ENCODE results near the gene ATMIN.

ATMIN gene

GRCh38 chr16:81040131-81040530, 4.5 kb downstream of the ATMIN start:
- Histone ChIP-seq H3K9me2 (ENCODE audit: low read depth, low read length) (no peaks in the 10 kb centered on the region), H3K4me3 (ENCODE audit: low read depth, low read length, poor library complexity, severe bottlenecking) (no peak overlapping the region), H3K36me3 (ENCODE audit: insufficient read depth, low read length) (peaks cover 55% of the 10 kb centered on the region), H3K4me2 (ENCODE audit: low read length) (no peak overlapping the region), H3K27ac (ENCODE audit: low read depth, low read length, poor library complexity, severe bottlenecking) (no peak overlapping the region), H3F3A (ENCODE audit: insufficient read depth, low read length) (no peaks in the 10 kb centered on the region), H3K9me3 (ENCODE audit: low read length) (no peaks in the 10 kb centered on the region), H3K27me3 (ENCODE audit: insufficient read depth, low read length) (no peaks in the 10 kb centered on the region), H3K79me2 (ENCODE audit: insufficient read depth, low read length) (peaks cover 5% of the 10 kb centered on the region), H3K4me1 (ENCODE audit: insufficient read depth, low read length, severe bottlenecking) (peaks cover 13% of the 10 kb centered on the region), H2AFZ (ENCODE audit: low read length) (no peak overlapping the region), H4K20me1 (ENCODE audit: insufficient read depth, low read length) (no peaks in the 10 kb centered on the region), H3K9ac (ENCODE audit: low read length) (no peak overlapping the region)
- TF ChIP-seq EZH2 (IDR thresholded peaks at IDR 0.05; ENCODE audit: borderline replicate concordance, low read length) (no peak), CTCF (IDR thresholded peaks at IDR 0.05; ENCODE audit: low read length) (no peak)

- Histone ChIP-seq H3K27ac (ENCODE audit: low read depth, low read length, poor library complexity, severe bottlenecking) (no peak overlapping the region), H3F3A (ENCODE audit: insufficient read depth, low read length) (no peaks in the 10 kb centered on the region), H4K20me1 (ENCODE audit: insufficient read depth, low read length) (no peaks in the 10 kb centered on the region), H3K36me3 (ENCODE audit: insufficient read depth, low read length) (peaks cover 62% of the 10 kb centered on the region), H3K79me2 (ENCODE audit: insufficient read depth, low read length) (peaks cover 5% of the 10 kb centered on the region), H3K4me2 (ENCODE audit: low read length) (no peak overlapping the region), H3K9me2 (ENCODE audit: low read depth, low read length) (no peaks in the 10 kb centered on the region), H3K9ac (ENCODE audit: low read length) (no peak overlapping the region), H3K4me3 (ENCODE audit: low read depth, low read length, poor library complexity, severe bottlenecking) (no peak overlapping the region), H3K27me3 (ENCODE audit: insufficient read depth, low read length) (no peaks in the 10 kb centered on the region), H2AFZ (ENCODE audit: low read length) (no peak overlapping the region), H3K4me1 (ENCODE audit: insufficient read depth, low read length, severe bottlenecking) (peaks cover 10% of the 10 kb centered on the region), H3K9me3 (ENCODE audit: low read length) (no peaks in the 10 kb centered on the region)
- TF ChIP-seq EZH2 (IDR thresholded peaks at IDR 0.05; ENCODE audit: borderline replicate concordance, low read length) (no peak), CTCF (IDR thresholded peaks at IDR 0.05; ENCODE audit: low read length) (no peak)
These were observed 5.2 kb downstream of the ATMIN start for GRCh38 chr16:81040842-81041241.

- H3K9me3 ChIP-seq (ENCODE audit: low read length), result no peaks in the 10 kb centered on the region
- H3K27ac ChIP-seq (ENCODE audit: low read depth, low read length, poor library complexity, severe bottlenecking), result no peak overlapping the region
- no peak overlapping the region for H2AFZ ChIP-seq (ENCODE audit: low read length)
- no peak overlapping the region for H3K9ac ChIP-seq (ENCODE audit: low read length)
- H3F3A ChIP-seq (ENCODE audit: insufficient read depth, low read length), result no peaks in the 10 kb centered on the region
- no peaks in the 10 kb centered on the region for H3K27me3 ChIP-seq (ENCODE audit: insufficient read depth, low read length)
- no peak overlapping the region for H3K4me3 ChIP-seq (ENCODE audit: low read depth, low read length, poor library complexity, severe bottlenecking)
- H3K4me2 ChIP-seq (ENCODE audit: low read length), result no peak overlapping the region
- TF ChIP-seq CTCF (IDR thresholded peaks at IDR 0.05; ENCODE audit: low read length) (no peak), EZH2 (IDR thresholded peaks at IDR 0.05; ENCODE audit: borderline replicate concordance, low read length) (no peak)
- no peaks in the 10 kb centered on the region for H3K9me2 ChIP-seq (ENCODE audit: low read depth, low read length)
- peaks cover 6% of the 10 kb centered on the region for H3K4me1 ChIP-seq (ENCODE audit: insufficient read depth, low read length, severe bottlenecking)
- H3K36me3 ChIP-seq (ENCODE audit: insufficient read depth, low read length), result peaks cover 64% of the 10 kb centered on the region
- no peaks in the 10 kb centered on the region for H4K20me1 ChIP-seq (ENCODE audit: insufficient read depth, low read length)
- H3K79me2 ChIP-seq (ENCODE audit: insufficient read depth, low read length), result peaks cover 1% of the 10 kb centered on the region
These were observed 6.1 kb downstream of the ATMIN start for GRCh38 chr16:81041696-81042095.

Data from OCI-LY1 (cell line).